ENCODE measurements around the gene HRAS. TPM values are rescaled to one million over a fixed set of nuclear protein-coding genes. Genes with fewer than 3 reads are reported as not detected.

Gene HRAS
- total RNA-seq, 1 experiment from 2014 or later, result 104 TPM

- no peaks in the 10 kb centered on the region for H3K27me3 ChIP-seq (ENCODE audit: insufficient read depth, low read length)
- H3K4me1 ChIP-seq (ENCODE audit: control insufficient read depth in 1 of 2, insufficient read depth in 2 of 2, low read length in 2 of 2), result peaks cover 15 to 33% of the 10 kb centered on the region in 2 experiments; a peak in 3 of 4 replicates
- intact Hi-C loops (cut with micrococcal nuclease), result no loop called here
- ChIA-PET RAD21 (ENCODE audit: low non-redundant PET in 1 of 2, low total read pairs in 2 of 2, uncharacterized antibody in 2 of 2, unreplicated experiment in 2 of 2) (no interaction called here), POLR2A (no interaction called here), CTCF (no interaction called here)
- no peaks in the 10 kb centered on the region for H4K20me1 ChIP-seq (ENCODE audit: insufficient read depth)
- peaks cover 33% of the 10 kb centered on the region for H3K79me2 ChIP-seq (ENCODE audit: insufficient read depth, low read length)
- peak overlapping the region; percentile 92 for H3K4me2 ChIP-seq (ENCODE audit: low read length)
- H2AFZ ChIP-seq (ENCODE audit: low read depth, low read length, poor library complexity, severe bottlenecking), result no peak overlapping the region
- H3K27ac ChIP-seq (ENCODE audit: low read depth, low read length), result peak overlapping the region; percentile 95; the same call in 1 of the 2 replicates
- no peak for TF ChIP-seq TCF7L2 (IDR thresholded peaks at IDR 0.05; ENCODE audit: borderline replicate concordance, extremely low read depth, insufficient read depth, insufficient read length)
- TF ChIP-seq RAD21 (IDR thresholded peaks at IDR 0.05; ENCODE audit: low read depth), result no peak
- no peak for TF ChIP-seq YY1 (IDR thresholded peaks at IDR 0.05; ENCODE audit: extremely low read depth, insufficient replicate concordance, low read depth, low read length)
- no peak for TF ChIP-seq CEBPB (IDR thresholded peaks at IDR 0.05; ENCODE audit: low read depth)
- TF ChIP-seq EZH2phosphoT487 (IDR thresholded peaks at IDR 0.05; ENCODE audit: borderline replicate concordance), result no peak
- TF ChIP-seq CTCF (IDR thresholded peaks at IDR 0.05 in 2 of 3, conservative IDR thresholded peaks at IDR 0.05 in 1 of 3; ENCODE audit: borderline replicate concordance in 1 of 3, insufficient read depth in 1 of 3, low read depth in 2 of 3, low read length in 2 of 3), result no peak
- no peak for TF ChIP-seq MAX (IDR thresholded peaks at IDR 0.05)
- no peak for TF ChIP-seq FOSL1 (IDR thresholded peaks at IDR 0.05; ENCODE audit: low read depth)
- TF ChIP-seq SIN3A (IDR thresholded peaks at IDR 0.05; ENCODE audit: low read depth), result no peak
- TF ChIP-seq SRF (IDR thresholded peaks at IDR 0.05; ENCODE audit: low read depth), result no peak
- no peak for TF ChIP-seq JUND (IDR thresholded peaks at IDR 0.05)
- TF ChIP-seq ATF3 (IDR thresholded peaks at IDR 0.05), result no peak
- no peak for TF ChIP-seq CBX3 (IDR thresholded peaks at IDR 0.05; ENCODE audit: low read depth)
- TF ChIP-seq POLR2A (IDR thresholded peaks at IDR 0.05; ENCODE audit: borderline replicate concordance, extremely low read depth, insufficient read depth, insufficient read length), result no peak
- H3K9ac ChIP-seq (ENCODE audit: low read length), result peak overlapping the region; percentile 89
- peak overlapping the region; percentile 69 to 90 for H3K4me3 ChIP-seq (replicated peaks in 1 of 2; ENCODE audit: low read depth in 1 of 2, low read length in 2 of 2)
- H3K36me3 ChIP-seq (ENCODE audit: control insufficient read depth in 1 of 2, insufficient read depth in 2 of 2, low read length in 2 of 2), result peaks cover 0 to 26% of the 10 kb centered on the region in 2 experiments; a peak in 2 of 4 replicates
- H3K9me2 ChIP-seq (ENCODE audit: insufficient read depth), result no peaks in the 10 kb centered on the region
- no peaks in the 10 kb centered on the region for H3K9me3 ChIP-seq (ENCODE audit: control insufficient read depth in 1 of 2, insufficient read depth in 1 of 2, low read depth in 1 of 2, low read length in 2 of 2)
- BruUV-seq (replicated peaks), result TSS peak; percentile 36
- DNase-seq (ENCODE audit: low read depth, low spot score) (no peak), ATAC-seq (no peak)
These were observed 1.6 kb downstream of the HRAS start for GRCh38 chr11:533586-534395.

Data from HCT116 (cell line).